Skeletal muscle satellite cell (primary cell): ENCODE measurements around the gene H2BW1. TPM values are rescaled to one million over a fixed set of nuclear protein-coding genes. Genes with fewer than 3 reads are reported as not detected.
"Not testable (repeated sequence)": the region's sequence is repeated elsewhere in the genome, so short reads cannot be mapped to it uniquely, and the experiment has no call there.

Experiments
- H3K27me3 ChIP-seq: 2 replicates; pipeline ENCODE4 v1.7.0; 2013; ENCODE audit warnings: low read length; ENCODE audit not compliant: control insufficient read depth, insufficient read depth
- H3K36me3 ChIP-seq: 2 replicates; pipeline ENCODE4 v1.7.0; 2013; ENCODE audit warnings: mild to moderate bottlenecking, control low read depth, low read length; ENCODE audit not compliant: insufficient read depth
- H3K4me1 ChIP-seq: 2 replicates; pipeline ENCODE4 v1.7.0; 2013; ENCODE audit warnings: low read length; ENCODE audit not compliant: control insufficient read depth, insufficient read depth
- H3K4me2 ChIP-seq: 2 replicates; pipeline ENCODE4 v1.7.0; 2013; ENCODE audit warnings: mild to moderate bottlenecking, low read length
- H3K4me3 ChIP-seq: 2 replicates; pipeline ENCODE4 v1.7.0; 2013; ENCODE audit warnings: low read length
- H3K9ac ChIP-seq: 2 replicates; pipeline ENCODE4 v1.7.0; 2013; ENCODE audit warnings: mild to moderate bottlenecking, low read depth, low read length, moderate library complexity
- H3K9me3 ChIP-seq: replicated peaks from 2 replicates; pipeline ENCODE4 v1.7.0; 2013; ENCODE audit warnings: mild to moderate bottlenecking, control low read depth, low read length
- total RNA-seq: library from RNA; depleted of rRNA; stranded (reverse); fragments of >200 nt; gene quantifications from 2 replicates; pipeline ENCODE4 v1.2.3, GENCODE V29; 2012; rRNA removed

The H2BW1 gene
- total RNA-seq = not detected in 2 replicates

GRCh38 chrX:104013606-104014005 is at the start of gene H2BW1:
Gene H2BW1, minus strand, starts transcription at chrX:104013708. Its CDS starts 132 bp downstream, at chrX:104013576.
- no peaks in the 10 kb centered on the region for H3K9me3 ChIP-seq
- no peak within 1 kb of the TSS for H3K9ac ChIP-seq
- H3K4me3 ChIP-seq = no peak within 1 kb of the TSS
- no peak within 1 kb of the TSS for H3K4me2 ChIP-seq
- H3K4me1 ChIP-seq = no peaks in the 10 kb centered on the region
- no peaks in the 10 kb centered on the region for H3K36me3 ChIP-seq
- H3K27me3 ChIP-seq = peaks cover 4% of the 10 kb centered on the region

- not testable (repeated sequence) for H3K9ac ChIP-seq, H3K4me1 ChIP-seq, H3K4me3 ChIP-seq, H3K4me2 ChIP-seq, H3K27me3 ChIP-seq, H3K9me3 ChIP-seq, H3K36me3 ChIP-seq
These were observed 49.1 kb upstream of the H2BW1 start for GRCh38 chrX:104062636-104063035.

GRCh38 chrX:104054956-104055355 is 41.4 kb upstream of the H2BW1 start:
- not testable (repeated sequence) for H3K4me1 ChIP-seq, H3K4me3 ChIP-seq, H3K27me3 ChIP-seq, H3K9ac ChIP-seq, H3K36me3 ChIP-seq, H3K9me3 ChIP-seq, H3K4me2 ChIP-seq

- no peak overlapping the region for H3K4me2 ChIP-seq
- H3K36me3 ChIP-seq = no peaks in the 10 kb centered on the region
- H3K4me3 ChIP-seq = no peak overlapping the region
- H3K9me3 ChIP-seq = no peaks in the 10 kb centered on the region
- no peak overlapping the region for H3K9ac ChIP-seq
- H3K27me3 ChIP-seq = peaks cover 28% of the 10 kb centered on the region
- H3K4me1 ChIP-seq = no peaks in the 10 kb centered on the region
These were observed 33.7 kb upstream of the H2BW1 start for GRCh38 chrX:104047171-104047570.

- peaks cover 28% of the 10 kb centered on the region for H3K27me3 ChIP-seq
These were observed 32.1 kb upstream of the H2BW1 start for GRCh38 chrX:104045642-104046041.

DNA sequence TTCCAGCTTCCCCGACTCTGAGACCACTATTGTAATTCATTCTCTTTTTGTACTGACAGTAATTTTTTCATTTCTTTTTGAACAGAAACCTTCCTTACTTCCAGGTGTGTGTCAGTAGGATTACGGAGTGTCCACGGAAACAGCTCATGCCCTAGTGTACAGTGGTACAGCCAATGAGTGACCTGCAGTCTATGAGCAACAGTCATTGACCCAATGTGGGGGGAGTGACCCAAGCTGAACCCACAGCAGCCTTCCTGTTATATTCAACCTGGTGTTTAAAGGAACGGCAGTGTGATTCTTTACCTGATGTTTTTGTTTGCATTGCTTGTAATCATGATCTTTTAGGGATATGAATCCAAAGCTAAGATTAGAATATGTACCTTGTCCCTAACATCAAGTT is 27.5 kb upstream of the H2BW1 start:
- H3K9me3 ChIP-seq = no peaks in the 10 kb centered on the region
- H3K4me1 ChIP-seq = no peaks in the 10 kb centered on the region
- no peaks in the 10 kb centered on the region for H3K36me3 ChIP-seq
- H3K27me3 ChIP-seq = peaks cover 26% of the 10 kb centered on the region
- no peak overlapping the region for H3K4me2 ChIP-seq
- no peak overlapping the region for H3K9ac ChIP-seq
- no peak overlapping the region for H3K4me3 ChIP-seq

More at GRCh38 chrX:104045642-104046041, 32.1 kb upstream of the H2BW1 start:
- H3K36me3 ChIP-seq = no peaks in the 10 kb centered on the region
- no peak overlapping the region for H3K9ac ChIP-seq
- no peak overlapping the region for H3K4me3 ChIP-seq
- H3K9me3 ChIP-seq = no peaks in the 10 kb centered on the region
- no peak overlapping the region for H3K4me2 ChIP-seq
- H3K4me1 ChIP-seq = no peaks in the 10 kb centered on the region

DNA sequence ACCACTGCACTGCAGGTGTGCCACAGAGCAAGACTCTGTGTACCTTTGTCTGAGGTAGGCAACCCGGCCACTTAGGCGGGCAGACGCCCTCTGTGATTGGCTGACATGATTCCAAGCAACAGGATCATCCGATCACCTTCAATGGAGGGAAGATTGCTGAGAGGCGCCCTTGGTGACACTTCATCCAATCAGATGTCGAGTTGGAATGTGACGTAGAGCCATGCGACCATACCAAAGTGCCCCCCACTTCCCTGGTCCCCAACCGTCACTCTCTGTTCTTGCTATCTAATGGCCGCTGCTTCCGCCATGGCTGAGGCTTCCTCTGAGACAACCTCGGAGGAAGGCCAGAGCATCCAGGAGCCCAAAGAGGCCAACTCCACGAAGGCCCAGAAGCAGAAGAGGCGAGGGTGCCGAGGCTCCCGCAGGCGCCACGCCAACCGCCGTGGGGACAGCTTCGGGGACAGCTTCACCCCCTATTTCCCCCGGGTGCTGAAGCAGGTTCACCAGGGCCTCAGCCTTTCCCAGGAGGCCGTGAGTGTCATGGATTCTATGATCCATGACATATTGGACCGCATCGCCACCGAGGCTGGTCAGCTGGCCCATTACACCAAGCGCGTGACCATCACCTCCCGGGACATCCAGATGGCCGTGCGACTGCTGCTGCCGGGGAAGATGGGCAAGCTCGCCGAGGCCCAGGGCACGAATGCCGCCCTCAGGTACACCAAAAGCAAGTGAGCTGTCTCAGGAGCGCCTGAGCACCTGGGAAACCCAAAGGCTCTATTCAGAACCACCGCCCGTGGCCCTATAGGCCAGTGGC is 26.4 kb upstream of the H2BW1 start, which contains the start of gene H2BW2:
H2BW2 (plus strand) TSS at position 268 of the 817 bp plus-strand sequence; CDS start at position 307, 39 bp downstream.
- H3K9me3 ChIP-seq = no peaks in the 10 kb centered on the region
- H3K36me3 ChIP-seq = no peaks in the 10 kb centered on the region
- no peak within 1 kb of the TSS for H3K9ac ChIP-seq
- no peak within 1 kb of the TSS for H3K4me3 ChIP-seq
- H3K27me3 ChIP-seq = peaks cover 19% of the 10 kb centered on the region
- H3K4me2 ChIP-seq = no peak within 1 kb of the TSS
- H3K4me1 ChIP-seq = no peaks in the 10 kb centered on the region

- no peak overlapping the region for H3K4me3 ChIP-seq
- H3K4me2 ChIP-seq = no peak overlapping the region
- H3K9me3 ChIP-seq = no peaks in the 10 kb centered on the region
These were observed 4.6 kb upstream of the H2BW1 start for GRCh38 chrX:104018126-104018525.

DNA sequence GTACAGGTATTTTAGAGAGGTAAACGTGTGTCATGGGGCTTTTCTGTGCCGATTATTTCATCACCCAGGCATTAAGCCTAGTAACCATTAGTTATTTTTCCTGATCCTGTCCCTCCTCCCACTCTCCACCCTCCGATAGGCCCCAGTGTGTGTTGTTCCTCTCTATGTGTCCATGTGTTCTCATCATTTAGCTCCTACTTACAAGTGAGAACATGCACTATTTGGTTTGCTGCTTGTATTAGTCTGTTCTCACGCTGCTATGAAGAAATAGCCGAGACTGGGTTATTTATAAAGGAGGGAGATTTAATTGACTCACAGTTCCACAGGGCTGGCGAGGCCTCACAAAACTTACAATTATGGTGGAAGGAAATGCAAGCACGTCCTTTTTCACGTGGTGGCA is 2.1 kb upstream of the H2BW1 start:
- H3K9me3 ChIP-seq, H3K4me2 ChIP-seq, H3K4me3 ChIP-seq, H3K36me3 ChIP-seq, H3K9ac ChIP-seq, H3K27me3 ChIP-seq, H3K4me1 ChIP-seq: not testable (repeated sequence)

More at GRCh38 chrX:104018126-104018525, 4.6 kb upstream of the H2BW1 start:
- H3K27me3 ChIP-seq = peaks cover 4% of the 10 kb centered on the region
- no peaks in the 10 kb centered on the region for H3K4me1 ChIP-seq
- H3K36me3 ChIP-seq = no peaks in the 10 kb centered on the region
- H3K9ac ChIP-seq = no peak overlapping the region

GRCh38 chrX:104013158-104013557 is 350 bp downstream of the H2BW1 start:
- Histone ChIP-seq H3K36me3 (no peaks in the 10 kb centered on the region), H3K9ac (no peak overlapping the region), H3K9me3 (no peaks in the 10 kb centered on the region), H3K4me3 (no peak overlapping the region), H3K27me3 (peaks cover 4% of the 10 kb centered on the region), H3K4me1 (no peaks in the 10 kb centered on the region), H3K4me2 (no peak overlapping the region)

DNA sequence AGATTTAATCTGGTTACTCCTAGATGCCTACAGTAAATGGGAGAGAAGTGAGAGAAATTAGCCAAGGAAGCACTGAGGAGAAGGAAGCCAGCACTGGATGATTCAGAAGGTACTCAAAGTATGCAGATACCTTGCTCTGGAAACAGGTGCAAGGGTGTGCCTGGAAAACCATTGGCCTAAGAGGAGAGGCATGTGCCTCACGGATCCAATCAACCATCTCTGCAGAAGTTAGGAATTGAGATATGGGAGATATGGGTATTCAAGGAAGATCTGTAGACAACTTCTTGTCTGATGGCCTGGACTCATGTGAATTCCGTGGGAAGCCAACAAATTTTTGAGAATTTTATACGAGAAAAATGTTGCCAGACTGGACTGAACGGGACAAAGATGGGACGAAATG is 4.7 kb downstream of the H2BW1 start:
- no peak overlapping the region for H3K4me2 ChIP-seq
- H3K4me3 ChIP-seq = no peak overlapping the region
- H3K9me3 ChIP-seq = no peaks in the 10 kb centered on the region
- no peak overlapping the region for H3K9ac ChIP-seq
- no peaks in the 10 kb centered on the region for H3K36me3 ChIP-seq
- no peaks in the 10 kb centered on the region for H3K4me1 ChIP-seq
- peaks cover 16% of the 10 kb centered on the region for H3K27me3 ChIP-seq

GRCh38 chrX:103999234-103999633 is 14.3 kb downstream of the H2BW1 start:
- H3K4me3 ChIP-seq = no peak overlapping the region
- H3K27me3 ChIP-seq = peaks cover 55% of the 10 kb centered on the region
- H3K9ac ChIP-seq = no peak overlapping the region
- H3K9me3 ChIP-seq = no peaks in the 10 kb centered on the region
- no peaks in the 10 kb centered on the region for H3K4me1 ChIP-seq
- H3K36me3 ChIP-seq = no peaks in the 10 kb centered on the region
- H3K4me2 ChIP-seq = no peak overlapping the region
